ENCODE data around the gene NOVA2.

DNA sequence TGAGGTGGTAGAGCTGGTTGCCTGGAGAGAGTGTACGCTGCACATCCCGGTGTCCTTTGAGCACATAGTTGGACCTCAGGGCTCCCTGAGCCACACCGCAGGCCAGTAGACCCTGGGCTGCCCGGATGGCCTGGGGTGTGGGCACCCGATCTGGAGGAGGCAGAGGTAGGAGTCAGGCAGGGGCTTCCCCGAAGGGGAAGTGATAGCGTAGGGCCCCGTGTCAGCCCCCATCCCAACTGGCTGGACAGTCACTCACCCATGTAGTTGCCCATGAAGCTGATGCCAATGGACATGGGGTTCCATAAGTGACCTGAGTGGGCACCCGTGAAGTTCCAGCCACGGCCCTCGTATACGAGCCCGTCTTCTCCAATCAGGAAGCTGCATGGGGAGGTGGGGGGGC, 45.6 kb upstream of the NOVA2 start:
- TF ChIP-seq CTCF (conservative IDR thresholded peaks at IDR 0.05; ENCODE audit: low read depth, low read length) (no peak), EZH2 (IDR thresholded peaks at IDR 0.05; ENCODE audit: low read length, unreplicated experiment) (no peak), EZH2phosphoT487 (IDR thresholded peaks at IDR 0.05; ENCODE audit: borderline replicate concordance, low read length) (no peak)
